Pancreas (tissue), 10 donors: ENCODE measurements around the gene TEAD2. TPM values are rescaled to one million over a fixed set of nuclear protein-coding genes. Genes with fewer than 3 reads are reported as not detected.

Experiments
- ATAC-seq, 4 donors: fragments of 200-7000 bp; cut with Tn5 transposase; one replicate each; pipeline versions ENCODE4 v1.8.0 to v1.9.1; 2020; ENCODE audit warnings: mild to moderate bottlenecking in 4 of 4, moderate library complexity in 4 of 4
- DNase-seq, 6 donors: peaks; one replicate each; pipeline ENCODE4 v3.0.0-alpha.2; 2020
- FAIRE-seq: peaks from 2 replicates; lab custom pipeline; 2012; peaks lifted over from hg19 to GRCh38; lab: Jason Lieb, UNC
- H3K27ac ChIP-seq, 4 donors: fragments of 200-600 bp; sonication (generic); 1 replicate in 3 of 4; 2 replicates in 1 of 4; pipeline versions ENCODE4 v1.5.0 to v1.8.0; 2020
- H3K27me3 ChIP-seq, 4 donors: fragments of 200-600 bp; one replicate each; pipeline ENCODE4 v1.8.0; 2021
- H3K36me3 ChIP-seq, 3 donors: fragments of 200-600 bp; sonication (generic) in 1 of 3; one replicate each; pipeline versions ENCODE4 v1.5.0 to v1.8.0; 2020 to 2021
- H3K4me1 ChIP-seq, 3 donors: fragments of 200-600 bp; one replicate each; pipeline ENCODE4 v1.8.0; 2021
- H3K4me3 ChIP-seq, 4 donors: fragments of 200-600 bp; sonication (generic) in 2 of 4; one replicate each; pipeline versions ENCODE4 v1.5.0 to v1.8.0; 2020 to 2021
- H3K9me3 ChIP-seq, 4 donors: fragments of 200-600 bp; one replicate each; pipeline ENCODE4 v1.8.0; 2021
- WGBS, 2 donors: extraction: QIAGEN DNeasy Blood & Tissue Kit; methylation state at CpG; one replicate each; pipeline ENCODE4 v1.1.7; 2013; 5-methylcytosine and 5-hydroxymethylcytosine counted together
- intact Hi-C, 3 donors: fragments of 100-400 bp; cut with DNase I; formaldehyde crosslinking; loops; one replicate each; pipeline versions ENCODE4 v1.11.1 to v1.14.2; 2022
- polyA plus RNA-seq, 2 donors: library from polyadenylated mRNA; stranded (reverse); fragments of 200-250 nt; gene quantifications; one replicate each; pipeline ENCODE4 v1.2.3, GENCODE V29; 2013
- total RNA-seq, 6 donors: library from RNA; stranded (reverse); fragmentation: NEBNext Ultra II Directional in 4 of 6; extraction: Animal tissue kit (Norgen Biotek cat#: 25700) in 4 of 6; gene quantifications; one replicate each; pipeline versions ENCODE4 v1.2.1 to v1.2.4, GENCODE V29; 2021 to 2023
- TF ChIP-seq, protein P1 (sequence below), 4 donors: fragments of 200-600 bp; sonication (generic) in 3 of 4; IDR thresholded peaks; one replicate each; pipeline versions ENCODE4 v1.5.0 to v1.8.0; 2021; ENCODE audit warnings: antibody characterized with exemption in 4 of 4
- donor health status: healthy with polysubstance abuse.
- donor health status: DM: no; HTN: no; CAD: no; lungs with moderate emphysema.
- donor health status: DM: no; HTN: no; CAD: no.
- donor health status: control.
- donor health status: control.
- donor health status: Bipolar disorder and iron deficiency.
- donor health status: DM: yes; HTN: yes; CAD: no.
- donor health status: DM: no; HTN: no; CAD: no.
- donor health status: DM: no; HTN: no; CAD: no.
- donor health status: DM: yes; HTN: yes; CAD: no.

TEAD2 gene
- total and polyA plus RNA-seq, 8 donors, result 10.5 to 30.6 (median 14.7) TPM

DNA sequence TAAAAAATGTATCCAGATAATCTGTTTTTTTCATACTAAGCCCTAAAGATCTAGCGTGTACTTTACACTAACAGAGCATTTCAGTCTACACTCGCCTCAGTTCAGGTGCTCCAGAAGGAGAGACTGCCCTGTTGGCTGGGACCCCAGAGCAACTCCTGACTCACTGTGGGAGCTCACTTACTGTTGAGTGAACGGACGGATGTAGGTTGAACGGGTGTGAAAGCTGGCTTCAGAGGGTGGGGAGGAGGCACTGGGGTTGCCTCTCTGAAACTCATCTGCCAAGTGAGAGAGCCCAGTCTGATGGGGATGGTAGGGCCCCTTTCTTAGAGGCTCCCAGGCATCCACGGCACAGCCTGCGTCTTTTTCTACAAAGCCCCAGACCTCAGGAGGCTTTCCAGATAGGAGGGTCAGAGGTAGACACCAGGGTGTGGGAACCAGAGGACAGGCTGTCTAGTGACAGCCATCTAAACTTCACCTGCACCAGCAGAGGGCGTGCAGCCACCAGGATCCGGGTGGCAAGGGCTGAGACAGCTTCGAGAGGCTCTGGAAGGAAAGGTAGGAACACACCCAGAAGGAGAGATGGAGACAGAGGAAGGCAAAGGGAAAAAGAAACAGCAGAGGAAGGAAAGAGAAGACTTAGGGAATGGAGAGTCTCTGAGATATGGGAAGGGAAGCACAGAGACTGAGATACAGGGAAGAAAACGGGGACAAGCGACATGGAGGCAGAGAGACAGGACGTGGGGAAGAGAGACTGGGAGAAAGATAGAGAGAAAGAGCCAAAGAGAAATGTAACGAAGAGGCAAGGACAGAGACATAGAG lies 29.6 kb upstream of the TEAD2 start:
- Histone ChIP-seq H3K4me1 (peaks cover 3 to 5% (median 5%) of the 10 kb centered on the region in 3 donors), H3K9me3 (no peaks in the 10 kb centered on the region), H3K27me3 (no peaks in the 10 kb centered on the region), H3K36me3 (no peaks in the 10 kb centered on the region), H3K27ac (peak overlapping the region; percentile 65 to 85 (median 76)), H3K4me3 (peak overlapping the region in 1 of 4 donors; percentile 32)
- WGBS, 2 donors, result 15 to 19% methylated on average over 14 of the region's 14 CpGs
- intact Hi-C loops, result loop anchor here in 1 of 3 donors (10.0 kb wide), 1 partner anchor 53 kb away; the partner anchor contains the start of gene SLC17A7
- DNase-seq (peak; percentile 73 to 92 (median 82)), FAIRE-seq (no peak), ATAC-seq (peak; percentile 62 to 89 (median 76))
- TF ChIP-seq, protein P1, sequence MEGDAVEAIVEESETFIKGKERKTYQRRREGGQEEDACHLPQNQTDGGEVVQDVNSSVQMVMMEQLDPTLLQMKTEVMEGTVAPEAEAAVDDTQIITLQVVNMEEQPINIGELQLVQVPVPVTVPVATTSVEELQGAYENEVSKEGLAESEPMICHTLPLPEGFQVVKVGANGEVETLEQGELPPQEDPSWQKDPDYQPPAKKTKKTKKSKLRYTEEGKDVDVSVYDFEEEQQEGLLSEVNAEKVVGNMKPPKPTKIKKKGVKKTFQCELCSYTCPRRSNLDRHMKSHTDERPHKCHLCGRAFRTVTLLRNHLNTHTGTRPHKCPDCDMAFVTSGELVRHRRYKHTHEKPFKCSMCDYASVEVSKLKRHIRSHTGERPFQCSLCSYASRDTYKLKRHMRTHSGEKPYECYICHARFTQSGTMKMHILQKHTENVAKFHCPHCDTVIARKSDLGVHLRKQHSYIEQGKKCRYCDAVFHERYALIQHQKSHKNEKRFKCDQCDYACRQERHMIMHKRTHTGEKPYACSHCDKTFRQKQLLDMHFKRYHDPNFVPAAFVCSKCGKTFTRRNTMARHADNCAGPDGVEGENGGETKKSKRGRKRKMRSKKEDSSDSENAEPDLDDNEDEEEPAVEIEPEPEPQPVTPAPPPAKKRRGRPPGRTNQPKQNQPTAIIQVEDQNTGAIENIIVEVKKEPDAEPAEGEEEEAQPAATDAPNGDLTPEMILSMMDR (IDR thresholded peaks at IDR 0.05), result peak; percentile 61 to 76 (median 74)

DNA sequence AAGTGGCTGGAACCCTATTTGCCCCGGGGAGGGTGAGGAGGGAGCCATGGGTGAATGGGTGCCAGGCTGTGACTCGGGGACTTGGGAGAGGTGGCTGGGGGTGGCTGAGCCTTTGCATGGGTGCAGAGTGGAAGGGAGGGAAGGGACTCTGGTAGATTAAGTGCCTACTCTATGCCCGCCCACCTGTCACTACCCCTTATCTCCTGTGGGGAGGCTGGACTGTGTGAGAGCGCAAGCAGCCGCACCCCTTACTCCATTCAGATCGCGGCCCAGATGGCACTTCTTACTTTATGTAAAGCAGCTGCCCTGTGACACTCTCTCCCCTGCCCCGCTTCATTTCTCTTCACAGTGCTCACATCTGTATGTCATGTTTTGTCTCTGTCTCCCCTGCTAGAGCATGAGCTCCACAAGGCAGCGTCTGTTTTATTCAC lies 28.7 kb upstream of the TEAD2 start:
- FAIRE-seq, result no peak

DNA sequence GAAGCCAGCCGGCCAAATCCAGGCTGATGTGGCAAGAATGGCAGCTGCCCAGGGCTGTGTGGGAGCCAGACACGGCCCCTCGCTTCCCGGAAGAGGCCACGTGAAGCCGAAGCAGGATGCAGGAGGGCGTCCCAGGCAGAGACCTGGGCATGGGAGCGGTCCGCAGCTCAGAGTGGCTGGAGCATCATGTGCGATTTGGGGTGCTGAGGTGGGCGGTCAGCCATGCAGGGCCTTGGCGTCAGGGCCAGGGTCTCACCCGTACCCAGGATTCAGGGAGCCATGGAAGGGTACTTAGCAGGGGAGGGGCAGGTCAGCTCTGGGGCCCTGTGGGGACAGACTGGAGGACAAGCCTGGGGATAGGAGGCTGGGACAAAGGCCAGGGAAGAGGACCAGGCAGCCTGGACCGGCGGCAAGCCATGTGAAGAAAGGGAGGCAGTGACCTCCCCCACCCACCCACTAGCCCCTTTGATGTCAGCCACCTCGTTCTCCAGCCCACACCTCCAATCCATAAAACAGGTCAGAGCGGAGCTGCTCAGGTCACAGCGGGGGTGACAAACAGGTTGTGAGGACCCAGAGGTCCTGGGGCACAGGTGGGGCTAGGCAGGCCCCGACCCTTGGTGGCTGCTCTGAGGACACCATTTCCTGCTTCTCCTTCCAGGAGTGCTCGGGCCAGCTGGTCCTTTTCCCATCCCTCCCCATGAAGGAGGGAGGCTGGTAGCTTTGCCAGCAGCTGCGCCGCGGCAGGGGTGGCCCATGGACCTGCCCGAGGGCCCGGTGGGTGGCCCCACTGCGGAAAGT lies 28.1 kb upstream of the TEAD2 start:
- ATAC-seq (peak; percentile 75 to 84 (median 80)), DNase-seq (peak; percentile 77 to 94 (median 90)), FAIRE-seq (no peak)
- Histone ChIP-seq H3K4me3 (peak overlapping the region in 2 of 4 donors; percentile 31 to 32), H3K27ac (peak overlapping the region; percentile 65 to 85 (median 76)), H3K4me1 (peaks cover 3 to 5% (median 5%) of the 10 kb centered on the region in 3 donors), H3K27me3 (no peaks in the 10 kb centered on the region), H3K36me3 (no peaks in the 10 kb centered on the region), H3K9me3 (no peaks in the 10 kb centered on the region)
- WGBS, 2 donors, result 46 to 47% methylated on average over 26 of the region's 26 CpGs
- intact Hi-C loops, result loop anchor here in 1 of 3 donors (10.0 kb wide), 1 partner anchor 54 kb away; the partner anchor contains the start of gene SLC17A7
- TF ChIP-seq, protein P1 (IDR thresholded peaks at IDR 0.05), result no peak

More for the DNA sequence above, 28.7 kb upstream of the TEAD2 start:
- Histone ChIP-seq H3K27me3 (no peaks in the 10 kb centered on the region), H3K4me1 (peaks cover 3 to 5% (median 5%) of the 10 kb centered on the region in 3 donors), H3K36me3 (no peaks in the 10 kb centered on the region), H3K4me3 (peak overlapping the region in 2 of 4 donors; percentile 31 to 32), H3K27ac (peak overlapping the region; percentile 65 to 85 (median 76)), H3K9me3 (no peaks in the 10 kb centered on the region)
- DNase-seq (peak in 2 of 6 donors; percentile 74 to 84), ATAC-seq (peak; percentile 83 to 88 (median 84))
- TF ChIP-seq, protein P1 (IDR thresholded peaks at IDR 0.05), result no peak
- 16% methylated on average over 9 of the region's 9 CpGs for WGBS, 2 donors
- intact Hi-C loops, result loop anchor here in 1 of 3 donors (10.0 kb wide), 1 partner anchor 54 kb away; the partner anchor contains the start of gene SLC17A7

DNA sequence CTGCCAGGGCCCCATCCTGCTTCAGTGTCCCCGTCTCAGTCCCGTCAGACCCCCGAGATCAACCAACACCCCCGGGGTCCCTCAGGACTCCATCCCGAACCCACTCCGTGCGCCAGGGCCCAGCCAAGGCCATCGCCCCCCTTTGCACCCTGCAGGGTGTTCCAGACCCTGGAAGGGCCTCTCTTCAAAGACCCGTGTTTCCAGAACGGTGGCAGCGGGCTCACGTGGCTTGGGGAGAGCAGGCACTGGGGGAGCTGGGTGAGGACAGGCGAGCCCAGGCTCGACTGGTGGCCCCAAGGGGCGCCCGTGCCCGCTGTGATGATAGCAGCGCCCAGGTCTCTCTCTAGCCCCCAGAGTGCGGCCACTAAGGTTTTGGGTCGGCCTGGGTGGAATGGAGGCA lies 27.2 kb upstream of the TEAD2 start:
- Histone ChIP-seq H3K27me3 (no peaks in the 10 kb centered on the region), H3K9me3 (no peaks in the 10 kb centered on the region), H3K36me3 (no peaks in the 10 kb centered on the region), H3K4me1 (peaks cover 3 to 5% (median 5%) of the 10 kb centered on the region in 3 donors), H3K27ac (peak overlapping the region in 1 of 4 donors; percentile 80), H3K4me3 (no peak overlapping the region)
- DNase-seq (peak in 2 of 6 donors; percentile 28 to 47), ATAC-seq (no peak), FAIRE-seq (no peak)
- TF ChIP-seq, protein P1 (IDR thresholded peaks at IDR 0.05), result no peak
- WGBS, 2 donors, result 89 to 97% methylated on average over 20 of the region's 20 CpGs
- intact Hi-C loops, result no loop called here
